Measurements from ENCODE around the gene SLC6A8.
"Not testable (repeated sequence)": the region's sequence is repeated elsewhere in the genome, so short reads cannot be mapped to it uniquely, and the experiment has no call there.

The SLC6A8 gene

GRCh38 chrX:153691032-153691827 is 3.5 kb downstream of the SLC6A8 start:
- H3K18ac ChIP-seq (ENCODE audit: low read length); DNase-seq; H3K4ac ChIP-seq (ENCODE audit: low read depth, low read length); H3K56ac ChIP-seq (ENCODE audit: low read length); H3K4me2 ChIP-seq (ENCODE audit: low read length); H3K9ac ChIP-seq (ENCODE audit: low read length); H4K8ac ChIP-seq (ENCODE audit: low read depth, low read length); H3K4me3 ChIP-seq (ENCODE audit: low read length); H4K5ac ChIP-seq (ENCODE audit: low read length); H2BK5ac ChIP-seq (ENCODE audit: low read length); H3K4me1 ChIP-seq (ENCODE audit: control insufficient read depth, low read depth, low read length); H3K36me3 ChIP-seq (ENCODE audit: control insufficient read depth, insufficient read depth, low read length); H3K79me1 ChIP-seq (ENCODE audit: low read length); H3K27ac ChIP-seq (ENCODE audit: low read depth, low read length); H2BK15ac ChIP-seq (replicated peaks; ENCODE audit: low read depth); H2BK120ac ChIP-seq (ENCODE audit: low read depth, low read length); H3K27me3 ChIP-seq (ENCODE audit: insufficient read depth, low read length, poor library complexity); H3K23ac ChIP-seq (ENCODE audit: low read length); H2AK5ac ChIP-seq (ENCODE audit: low read length); H3K79me2 ChIP-seq (ENCODE audit: control insufficient read depth, insufficient read depth, low read length): not testable (repeated sequence)
- no CpG with 5 or more reads among the region's 21 CpGs for WGBS (ENCODE audit: extremely low coverage, insufficient coverage, low lambda C conversion rate)

GRCh38 chrX:153692003-153692402 is 4.3 kb downstream of the SLC6A8 start:
- H3K27ac ChIP-seq (ENCODE audit: low read depth, low read length), result no peak overlapping the region
- no peak overlapping the region for H4K8ac ChIP-seq (ENCODE audit: low read depth, low read length)
- H2BK120ac ChIP-seq (ENCODE audit: low read depth, low read length), result no peak overlapping the region
- no peak for DNase-seq
- no peak overlapping the region for H4K5ac ChIP-seq (ENCODE audit: low read length)
- no peak overlapping the region for H3K4me3 ChIP-seq (ENCODE audit: low read length)
- no peak overlapping the region for H3K4me2 ChIP-seq (ENCODE audit: low read length)
- no peak overlapping the region for H3K9ac ChIP-seq (ENCODE audit: low read length)
- no CpG with 5 or more reads among the region's 4 CpGs for WGBS (ENCODE audit: extremely low coverage, insufficient coverage, low lambda C conversion rate)
- no peak overlapping the region for H2BK5ac ChIP-seq (ENCODE audit: low read length)
- no peak overlapping the region for H3K56ac ChIP-seq (ENCODE audit: low read length)
- H3K27me3 ChIP-seq (ENCODE audit: insufficient read depth, low read length, poor library complexity), result no peaks in the 10 kb centered on the region
- no peak overlapping the region for H3K23ac ChIP-seq (ENCODE audit: low read length)
- H3K4me1 ChIP-seq (ENCODE audit: control insufficient read depth, low read depth, low read length), result no peaks in the 10 kb centered on the region
- no peak overlapping the region for H3K4ac ChIP-seq (ENCODE audit: low read depth, low read length)
- no peak overlapping the region for H3K18ac ChIP-seq (ENCODE audit: low read length)
- H2AK5ac ChIP-seq (ENCODE audit: low read length), result no peak overlapping the region
- no peaks in the 10 kb centered on the region for H3K36me3 ChIP-seq (ENCODE audit: control insufficient read depth, insufficient read depth, low read length)
- no peaks in the 10 kb centered on the region for H3K79me1 ChIP-seq (ENCODE audit: low read length)
- no peak overlapping the region for H2BK15ac ChIP-seq (replicated peaks; ENCODE audit: low read depth)
- no peaks in the 10 kb centered on the region for H3K79me2 ChIP-seq (ENCODE audit: control insufficient read depth, insufficient read depth, low read length)

GRCh38 chrX:153692611-153693156 is 5.0 kb downstream of the SLC6A8 start:
- H3K4me2 ChIP-seq (ENCODE audit: low read length), result no peak overlapping the region
- no peak overlapping the region for H2BK15ac ChIP-seq (replicated peaks; ENCODE audit: low read depth)
- no peak for DNase-seq
- H3K56ac ChIP-seq (ENCODE audit: low read length), result no peak overlapping the region
- H2BK5ac ChIP-seq (ENCODE audit: low read length), result no peak overlapping the region
- H3K27me3 ChIP-seq (ENCODE audit: insufficient read depth, low read length, poor library complexity), result no peaks in the 10 kb centered on the region
- H2AK5ac ChIP-seq (ENCODE audit: low read length), result no peak overlapping the region
- no peak overlapping the region for H3K9ac ChIP-seq (ENCODE audit: low read length)
- no CpG with 5 or more reads among the region's 24 CpGs for WGBS (ENCODE audit: extremely low coverage, insufficient coverage, low lambda C conversion rate)
- H3K23ac ChIP-seq (ENCODE audit: low read length), result no peak overlapping the region
- H3K79me2 ChIP-seq (ENCODE audit: control insufficient read depth, insufficient read depth, low read length), result no peaks in the 10 kb centered on the region
- no peak overlapping the region for H3K4ac ChIP-seq (ENCODE audit: low read depth, low read length)
- H3K18ac ChIP-seq (ENCODE audit: low read length), result no peak overlapping the region
- no peaks in the 10 kb centered on the region for H3K36me3 ChIP-seq (ENCODE audit: control insufficient read depth, insufficient read depth, low read length)
- H4K8ac ChIP-seq (ENCODE audit: low read depth, low read length), result no peak overlapping the region
- H3K79me1 ChIP-seq (ENCODE audit: low read length), result no peaks in the 10 kb centered on the region
- no peak overlapping the region for H3K27ac ChIP-seq (ENCODE audit: low read depth, low read length)
- H3K4me1 ChIP-seq (ENCODE audit: control insufficient read depth, low read depth, low read length), result no peaks in the 10 kb centered on the region
- no peak overlapping the region for H2BK120ac ChIP-seq (ENCODE audit: low read depth, low read length)
- no peak overlapping the region for H4K5ac ChIP-seq (ENCODE audit: low read length)
- H3K4me3 ChIP-seq (ENCODE audit: low read length), result no peak overlapping the region

- Histone ChIP-seq H3K9ac (ENCODE audit: low read length) (no peak overlapping the region), H3K4me3 (ENCODE audit: low read length) (no peak overlapping the region), H3K4me2 (ENCODE audit: low read length) (no peak overlapping the region), H3K36me3 (ENCODE audit: control insufficient read depth, insufficient read depth, low read length) (no peaks in the 10 kb centered on the region), H3K23ac (ENCODE audit: low read length) (no peak overlapping the region), H3K4me1 (ENCODE audit: control insufficient read depth, low read depth, low read length) (no peaks in the 10 kb centered on the region), H3K79me2 (ENCODE audit: control insufficient read depth, insufficient read depth, low read length) (no peaks in the 10 kb centered on the region), H3K27ac (ENCODE audit: low read depth, low read length) (no peak overlapping the region), H4K5ac (ENCODE audit: low read length) (no peak overlapping the region), H3K27me3 (ENCODE audit: insufficient read depth, low read length, poor library complexity) (no peaks in the 10 kb centered on the region), H3K79me1 (ENCODE audit: low read length) (no peaks in the 10 kb centered on the region), H2AK5ac (ENCODE audit: low read length) (no peak overlapping the region), H2BK120ac (ENCODE audit: low read depth, low read length) (no peak overlapping the region), H4K8ac (ENCODE audit: low read depth, low read length) (no peak overlapping the region), H2BK15ac (replicated peaks; ENCODE audit: low read depth) (no peak overlapping the region), H3K56ac (ENCODE audit: low read length) (no peak overlapping the region), H2BK5ac (ENCODE audit: low read length) (no peak overlapping the region), H3K18ac (ENCODE audit: low read length) (no peak overlapping the region), H3K4ac (ENCODE audit: low read depth, low read length) (no peak overlapping the region)
- no CpG with 5 or more reads among the region's 31 CpGs for WGBS (ENCODE audit: extremely low coverage, insufficient coverage, low lambda C conversion rate)
- no peak for DNase-seq
Observed at GRCh38 chrX:153693216-153694086, 5.7 kb downstream of the SLC6A8 start.

GRCh38 chrX:153694256-153694655 is 6.5 kb downstream of the SLC6A8 start:
- not testable (repeated sequence) for H3K18ac ChIP-seq (ENCODE audit: low read length); H3K27ac ChIP-seq (ENCODE audit: low read depth, low read length); H3K4me1 ChIP-seq (ENCODE audit: control insufficient read depth, low read depth, low read length); DNase-seq; H3K79me1 ChIP-seq (ENCODE audit: low read length); H3K9ac ChIP-seq (ENCODE audit: low read length); H4K8ac ChIP-seq (ENCODE audit: low read depth, low read length); H3K36me3 ChIP-seq (ENCODE audit: control insufficient read depth, insufficient read depth, low read length); H2BK15ac ChIP-seq (replicated peaks; ENCODE audit: low read depth); H2BK5ac ChIP-seq (ENCODE audit: low read length); H3K4me3 ChIP-seq (ENCODE audit: low read length); H3K23ac ChIP-seq (ENCODE audit: low read length); H3K4me2 ChIP-seq (ENCODE audit: low read length); H3K79me2 ChIP-seq (ENCODE audit: control insufficient read depth, insufficient read depth, low read length); H2BK120ac ChIP-seq (ENCODE audit: low read depth, low read length); H3K4ac ChIP-seq (ENCODE audit: low read depth, low read length); H3K56ac ChIP-seq (ENCODE audit: low read length); H3K27me3 ChIP-seq (ENCODE audit: insufficient read depth, low read length, poor library complexity); H2AK5ac ChIP-seq (ENCODE audit: low read length); H4K5ac ChIP-seq (ENCODE audit: low read length)
- WGBS (ENCODE audit: extremely low coverage, insufficient coverage, low lambda C conversion rate), result no CpG with 5 or more reads among the region's 16 CpGs
